Measurements from ENCODE around the gene RASGRP3.

RASGRP3 gene

DNA sequence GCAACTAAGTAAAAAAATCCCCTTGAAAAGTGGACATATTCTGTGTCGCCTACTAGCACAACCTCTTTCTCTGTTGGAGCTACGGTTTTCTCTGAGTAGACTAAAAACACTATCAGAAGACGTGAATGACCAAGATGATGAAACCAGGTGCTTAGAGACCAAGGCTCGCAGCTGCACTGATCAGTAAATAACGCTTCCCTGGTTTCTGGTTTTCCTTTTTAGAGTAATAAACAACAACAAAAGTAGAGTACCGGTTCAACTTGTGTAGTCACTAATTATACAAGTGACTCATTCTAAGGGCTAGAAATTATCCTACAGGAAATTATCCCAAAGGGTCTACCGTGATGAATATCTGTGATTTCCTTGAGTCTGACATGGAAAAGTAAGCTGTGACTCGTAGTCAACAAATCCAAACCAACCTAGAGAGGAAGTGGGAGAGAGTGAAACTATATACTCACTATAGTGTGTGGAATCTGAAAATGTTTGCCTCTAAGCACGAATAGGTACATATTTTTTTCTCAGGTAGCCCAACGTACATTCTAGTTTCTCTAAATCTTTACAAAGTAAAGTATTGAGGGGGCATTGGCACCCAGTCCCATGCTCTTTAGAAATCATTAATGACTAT, 17.8 kb downstream of the RASGRP3 start:
- ATAC-seq (no peak), DNase-seq (no peak)
- no peaks in the 10 kb centered on the region for H3K9me3 Mint-ChIP-seq
- peak overlapping the region; percentile 13 for H3K4me3 Mint-ChIP-seq
- H3K27me3 Mint-ChIP-seq, result peaks cover 8% of the 10 kb centered on the region
- H3K36me3 Mint-ChIP-seq (ENCODE audit: low read depth), result no peaks in the 10 kb centered on the region
- peaks cover 58% of the 10 kb centered on the region for H3K4me1 Mint-ChIP-seq
- peak overlapping the region; percentile 10 for H3K27ac Mint-ChIP-seq

DNA sequence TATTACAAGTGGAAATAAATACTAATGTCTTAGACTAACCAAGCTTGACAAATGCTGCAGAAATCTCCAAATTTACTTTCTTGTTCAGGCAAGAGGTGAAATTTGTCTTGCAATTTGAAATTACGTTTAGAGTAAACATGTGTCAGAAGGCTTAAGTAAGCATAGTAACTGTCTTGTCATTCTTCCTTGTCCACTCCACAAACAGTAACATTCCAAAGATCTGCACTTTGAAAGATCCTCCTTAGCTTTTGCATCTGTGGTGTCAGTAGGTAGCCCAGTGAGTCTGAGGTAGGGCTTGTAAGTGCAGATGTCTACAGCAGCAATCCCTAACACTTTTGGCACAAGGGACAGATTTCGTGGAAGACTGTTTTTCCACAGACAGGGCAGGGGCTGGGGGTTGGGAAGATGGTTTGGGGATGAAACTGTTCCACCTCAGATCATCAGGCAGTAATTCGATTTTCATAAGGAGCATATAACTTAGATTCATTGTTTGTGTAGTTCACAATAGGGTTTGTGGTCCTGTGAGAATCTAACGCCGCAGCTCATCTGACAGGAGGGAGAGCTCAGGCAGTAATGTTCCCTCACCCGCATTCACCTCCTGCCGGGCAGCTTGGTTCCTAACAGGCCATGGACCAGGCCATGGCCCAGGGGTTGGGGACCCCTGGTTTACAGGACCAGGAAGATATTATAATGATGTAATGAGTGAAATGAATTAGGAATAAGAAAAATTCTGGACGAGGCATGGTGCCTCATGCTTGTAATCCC, 18.6 kb downstream of the RASGRP3 start:
- DNase-seq, result no peak
- ATAC-seq, result no peak
- Mint-ChIP-seq H3K27ac (no peak overlapping the region), H3K36me3 (ENCODE audit: low read depth) (no peaks in the 10 kb centered on the region), H3K9me3 (no peaks in the 10 kb centered on the region), H3K27me3 (peaks cover 8% of the 10 kb centered on the region), H3K4me3 (no peak overlapping the region), H3K4me1 (peaks cover 57% of the 10 kb centered on the region)

DNA sequence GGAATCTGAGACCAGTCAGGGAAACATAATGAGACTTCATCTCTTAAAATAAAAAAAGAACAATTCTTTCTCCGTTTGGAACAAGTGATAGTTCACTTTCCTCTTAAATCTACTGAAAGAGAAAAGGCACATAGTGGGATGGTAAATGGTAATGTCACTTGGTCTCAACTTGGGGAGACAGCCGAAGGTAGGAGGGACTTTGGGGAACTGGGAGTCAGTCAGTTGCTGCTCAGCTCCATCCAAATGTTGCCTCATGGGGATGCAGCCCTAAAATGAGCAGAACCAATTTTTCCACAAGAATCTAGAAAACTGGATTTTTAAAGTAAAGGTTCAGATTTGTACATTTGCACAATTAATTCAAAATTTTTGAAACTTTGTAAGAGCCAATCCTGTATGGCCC, 19.2 kb downstream of the RASGRP3 start:
- Mint-ChIP-seq H3K27ac (no peak overlapping the region), H3K36me3 (ENCODE audit: low read depth) (no peaks in the 10 kb centered on the region), H3K4me3 (no peak overlapping the region)

DNA sequence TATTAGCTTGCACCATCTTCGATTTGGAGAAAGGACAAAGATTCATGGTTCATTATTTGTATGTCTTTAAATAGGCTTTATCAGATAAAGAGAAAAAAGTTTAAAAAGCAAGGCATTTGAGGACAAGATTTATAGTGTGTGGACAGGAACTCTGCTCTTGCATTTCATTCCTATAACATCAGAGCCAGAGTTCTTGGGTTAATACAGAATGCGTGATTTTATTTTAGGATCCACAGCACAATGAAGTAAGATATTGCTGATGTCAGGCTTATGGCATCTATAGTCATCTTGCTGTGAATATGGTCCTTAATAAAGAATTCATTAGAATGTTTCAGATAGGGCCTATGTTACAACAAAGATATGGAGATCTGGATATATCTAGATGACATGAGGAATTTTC, 19.7 kb downstream of the RASGRP3 start:
- DNase-seq (no peak), ATAC-seq (no peak)
- Mint-ChIP-seq H3K4me1 (peaks cover 58% of the 10 kb centered on the region), H3K4me3 (no peak overlapping the region), H3K27me3 (peaks cover 11% of the 10 kb centered on the region), H3K9me3 (no peaks in the 10 kb centered on the region), H3K27ac (no peak overlapping the region), H3K36me3 (ENCODE audit: low read depth) (no peaks in the 10 kb centered on the region)

More for the DNA sequence above, 19.2 kb downstream of the RASGRP3 start:
- Mint-ChIP-seq H3K4me1 (peaks cover 58% of the 10 kb centered on the region), H3K9me3 (no peaks in the 10 kb centered on the region), H3K27me3 (peaks cover 11% of the 10 kb centered on the region)
- DNase-seq, result no peak
- no peak for ATAC-seq

DNA sequence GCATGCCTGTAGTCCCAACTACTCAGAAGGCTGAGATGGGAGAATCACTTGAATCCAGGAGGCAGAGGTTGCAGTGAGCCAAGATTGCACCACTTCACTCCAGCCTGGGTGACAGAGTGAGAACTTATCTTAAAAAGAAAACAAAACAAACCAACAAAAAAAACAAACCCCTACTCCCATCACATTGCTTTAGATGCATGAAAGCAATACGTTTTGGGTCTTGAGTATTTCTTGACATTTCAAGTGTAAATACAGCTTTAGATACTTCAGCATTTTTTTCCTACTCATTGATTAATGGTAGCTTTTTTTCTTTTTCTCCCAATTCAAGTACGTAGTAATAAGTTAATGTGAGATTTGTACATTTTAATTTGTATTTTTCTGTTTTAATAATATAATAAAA, 20.3 kb downstream of the RASGRP3 start:
- H3K4me3 Mint-ChIP-seq, result no peak overlapping the region
- ATAC-seq (no peak), DNase-seq (no peak)
- H3K4me1 Mint-ChIP-seq, result peaks cover 57% of the 10 kb centered on the region
- H3K27ac Mint-ChIP-seq, result no peak overlapping the region
- peaks cover 11% of the 10 kb centered on the region for H3K27me3 Mint-ChIP-seq
- H3K9me3 Mint-ChIP-seq, result no peaks in the 10 kb centered on the region
- no peaks in the 10 kb centered on the region for H3K36me3 Mint-ChIP-seq (ENCODE audit: low read depth)

DNA sequence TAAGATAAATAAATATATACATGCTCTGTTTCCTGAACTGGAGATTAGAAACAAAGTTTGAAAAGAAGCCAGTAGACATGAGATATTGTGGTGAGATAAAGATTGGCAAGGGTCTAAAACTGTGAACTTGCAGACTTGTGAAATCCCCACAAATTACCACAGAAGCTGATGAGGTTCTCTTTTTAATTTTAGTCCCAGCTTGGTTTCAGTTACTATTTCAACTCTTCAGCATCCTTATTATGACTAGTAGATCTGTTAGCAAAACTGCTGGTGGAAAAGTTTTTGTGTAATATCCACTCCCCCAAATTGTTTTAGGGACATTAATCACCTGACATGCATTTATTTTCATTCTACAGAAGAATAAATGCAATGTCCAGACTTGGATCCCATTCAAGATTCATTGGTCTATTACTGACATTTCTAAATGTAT, 20.8 kb downstream of the RASGRP3 start:
- H3K4me3 Mint-ChIP-seq, result peak overlapping the region; percentile 29
- H3K27me3 Mint-ChIP-seq, result peaks cover 11% of the 10 kb centered on the region
- H3K27ac Mint-ChIP-seq, result peak overlapping the region; percentile 62
- no peaks in the 10 kb centered on the region for H3K9me3 Mint-ChIP-seq
- DNase-seq (no peak), ATAC-seq (peak; percentile 75)
- no peaks in the 10 kb centered on the region for H3K36me3 Mint-ChIP-seq (ENCODE audit: low read depth)
- H3K4me1 Mint-ChIP-seq, result peaks cover 55% of the 10 kb centered on the region

DNA sequence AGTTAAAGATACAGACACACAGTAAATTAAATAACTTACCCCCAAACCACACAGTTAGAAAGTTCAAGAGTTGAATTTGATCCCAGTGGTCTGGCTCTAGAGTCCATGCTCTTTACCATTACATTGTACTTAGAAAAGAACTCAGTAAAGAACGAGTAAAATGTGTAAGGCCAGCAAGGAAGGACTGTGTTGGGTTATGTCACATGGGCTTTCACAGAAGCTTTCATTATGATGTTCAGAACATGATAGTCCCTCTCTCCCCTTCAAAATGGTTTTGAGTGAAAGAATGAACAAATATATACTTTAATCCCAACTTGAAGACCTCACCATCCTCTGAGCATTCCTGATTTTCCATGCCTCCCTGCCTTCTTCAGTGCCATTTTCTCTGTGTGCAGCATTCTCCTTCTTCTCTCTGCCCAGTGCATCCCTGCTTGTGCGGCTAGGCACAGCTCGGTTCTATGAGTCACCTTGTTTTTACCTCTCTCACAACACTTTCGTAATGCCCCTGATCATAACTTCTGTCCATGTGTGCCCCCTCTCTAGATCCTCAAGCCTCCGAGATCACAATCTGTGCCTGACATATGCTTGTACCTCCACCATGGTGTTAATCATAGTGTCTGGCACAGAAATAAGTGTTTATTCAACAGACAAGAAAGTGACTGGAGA, 22.0 kb downstream of the RASGRP3 start:
- Mint-ChIP-seq H3K27me3 (peaks cover 6% of the 10 kb centered on the region), H3K9me3 (no peaks in the 10 kb centered on the region), H3K36me3 (ENCODE audit: low read depth) (no peaks in the 10 kb centered on the region), H3K4me3 (peak overlapping the region; percentile 67), H3K4me1 (peaks cover 59% of the 10 kb centered on the region), H3K27ac (peak overlapping the region; percentile 40)
- peak; percentile 35 for ATAC-seq
- DNase-seq, result no peak

DNA sequence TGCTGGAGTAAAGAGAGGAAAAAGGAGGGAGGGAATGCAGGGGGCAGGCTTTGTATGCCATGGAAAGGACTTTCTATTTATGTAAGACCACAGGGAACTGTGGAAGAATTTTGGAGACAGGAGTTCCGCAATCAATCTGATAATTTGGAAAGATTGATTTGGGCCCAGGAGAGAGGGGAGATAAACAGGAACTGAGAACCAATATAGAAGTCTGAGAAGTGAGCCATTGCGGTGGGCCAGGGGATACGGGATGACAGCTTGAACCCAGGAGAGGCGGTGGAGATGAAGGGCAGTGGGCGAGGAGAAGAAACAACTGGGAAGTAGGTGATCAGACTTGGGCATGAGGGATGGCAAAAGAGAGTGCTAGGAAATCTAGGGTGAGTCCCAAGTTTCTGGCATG, 23.7 kb downstream of the RASGRP3 start:
- ATAC-seq, result no peak
- H3K36me3 Mint-ChIP-seq (ENCODE audit: low read depth), result peaks cover 2% of the 10 kb centered on the region
- H3K4me3 Mint-ChIP-seq, result no peak overlapping the region
- H3K4me1 Mint-ChIP-seq, result peaks cover 44% of the 10 kb centered on the region
- H3K27me3 Mint-ChIP-seq, result peaks cover 6% of the 10 kb centered on the region
- no peaks in the 10 kb centered on the region for H3K9me3 Mint-ChIP-seq
- peak overlapping the region; percentile 36 for H3K27ac Mint-ChIP-seq
- DNase-seq, result no peak

DNA sequence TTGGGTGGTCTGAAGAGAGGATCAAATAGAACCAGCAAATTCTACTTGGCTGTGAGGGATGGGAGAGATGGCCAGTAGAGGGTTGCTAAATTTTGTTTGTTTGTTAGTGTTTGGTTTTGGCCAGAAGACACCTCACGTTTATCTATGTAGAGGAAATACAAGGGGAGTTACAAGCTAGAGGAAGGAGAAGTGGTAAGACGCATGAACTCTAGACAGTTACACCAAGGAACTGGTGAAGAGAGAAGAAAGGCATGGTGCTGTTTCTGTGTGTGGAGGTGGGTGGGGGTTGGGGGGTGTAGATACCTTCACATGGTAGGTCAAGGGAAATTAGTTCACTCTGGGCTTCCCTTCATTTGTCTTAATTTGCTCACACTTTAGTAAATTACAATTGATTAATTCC, 25.6 kb downstream of the RASGRP3 start:
- H3K9me3 Mint-ChIP-seq, result no peaks in the 10 kb centered on the region
- no peak overlapping the region for H3K4me3 Mint-ChIP-seq
- H3K4me1 Mint-ChIP-seq, result peaks cover 27% of the 10 kb centered on the region
- no peak for DNase-seq
- no peak for ATAC-seq
- H3K27me3 Mint-ChIP-seq, result peaks cover 6% of the 10 kb centered on the region
- H3K27ac Mint-ChIP-seq, result peak overlapping the region; percentile 7
- H3K36me3 Mint-ChIP-seq (ENCODE audit: low read depth), result peaks cover 2% of the 10 kb centered on the region

DNA sequence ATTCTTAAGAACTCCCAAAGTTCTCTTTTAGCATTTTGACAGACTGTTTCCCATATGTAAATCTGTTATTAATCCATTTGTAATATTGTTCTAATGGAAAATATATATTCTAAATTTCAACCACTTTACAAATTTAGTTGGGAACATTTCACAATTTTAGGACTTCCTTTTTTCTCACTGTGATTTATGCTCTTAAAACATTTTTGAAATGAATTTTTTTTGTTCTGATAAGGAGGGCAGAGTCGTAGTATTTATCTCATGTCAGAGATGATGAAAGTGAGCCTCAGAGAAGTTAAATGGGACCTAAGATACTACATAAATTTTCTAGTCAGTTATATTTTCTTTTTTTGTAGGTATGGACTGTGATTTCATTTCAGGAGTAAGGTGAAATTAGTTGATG, 26.6 kb downstream of the RASGRP3 start:
- H3K27ac Mint-ChIP-seq, result no peak overlapping the region
- peaks cover 2% of the 10 kb centered on the region for H3K36me3 Mint-ChIP-seq (ENCODE audit: low read depth)
- no peak overlapping the region for H3K4me3 Mint-ChIP-seq
- peaks cover 18% of the 10 kb centered on the region for H3K4me1 Mint-ChIP-seq
- DNase-seq, result no peak
- H3K27me3 Mint-ChIP-seq, result peaks cover 8% of the 10 kb centered on the region
- ATAC-seq, result no peak
- no peaks in the 10 kb centered on the region for H3K9me3 Mint-ChIP-seq

DNA sequence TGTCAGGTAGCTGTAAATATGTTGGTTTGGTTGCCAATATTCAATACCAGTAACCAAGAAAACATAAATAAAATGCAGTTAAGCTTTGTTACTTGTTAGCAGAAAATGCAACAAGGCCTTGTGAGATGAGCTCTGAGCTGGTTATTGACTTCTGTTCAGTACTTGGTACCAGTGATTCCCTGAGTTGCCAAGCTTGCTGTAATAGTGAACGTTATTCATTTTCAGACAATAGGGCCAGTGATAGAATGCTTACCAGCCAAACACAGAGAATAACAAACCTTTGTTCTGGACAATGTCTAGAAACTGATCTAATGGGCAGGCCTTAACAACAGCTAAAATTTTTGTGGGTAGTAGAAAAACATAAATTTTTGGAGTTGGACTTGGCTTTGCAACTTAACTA, 29.5 kb downstream of the RASGRP3 start:
- H3K27ac Mint-ChIP-seq, result no peak overlapping the region
- ATAC-seq (no peak), DNase-seq (no peak)
- peaks cover 5% of the 10 kb centered on the region for H3K4me1 Mint-ChIP-seq
- H3K36me3 Mint-ChIP-seq (ENCODE audit: low read depth), result peaks cover 2% of the 10 kb centered on the region
- peaks cover 2% of the 10 kb centered on the region for H3K27me3 Mint-ChIP-seq
- H3K4me3 Mint-ChIP-seq, result no peak overlapping the region
- no peaks in the 10 kb centered on the region for H3K9me3 Mint-ChIP-seq

DNA sequence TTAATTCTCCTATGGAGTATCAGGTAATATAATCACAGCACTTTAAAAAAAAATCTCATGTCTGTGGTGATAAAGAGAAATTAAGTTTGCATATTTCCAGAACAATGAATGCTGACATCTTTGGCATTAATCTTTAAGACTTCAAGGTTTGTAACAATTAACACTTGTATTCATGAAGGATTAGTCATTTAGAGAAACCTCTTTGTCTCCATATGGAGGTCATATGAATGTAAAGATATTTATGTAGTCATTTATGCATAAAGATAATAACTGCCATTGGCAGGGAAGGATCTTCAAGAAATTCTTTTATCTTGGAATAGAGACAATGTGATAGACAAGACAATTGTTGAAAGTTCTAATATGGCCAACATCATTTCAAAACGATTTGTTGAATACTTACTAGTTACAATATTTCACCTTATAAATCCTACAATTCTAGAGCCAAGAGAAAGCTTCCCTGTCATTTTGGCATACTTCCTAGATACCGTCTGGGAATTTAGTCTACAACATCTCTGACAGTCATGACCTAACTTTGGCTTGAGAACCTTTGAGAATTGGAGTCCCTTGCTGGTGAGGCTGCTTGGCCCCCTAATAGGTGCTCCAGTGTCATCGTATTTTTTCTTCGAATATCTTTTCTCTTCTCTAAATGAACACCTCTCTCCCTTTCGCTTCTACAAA, 33.6 kb downstream of the RASGRP3 start:
- Mint-ChIP-seq H3K36me3 (ENCODE audit: low read depth) (peaks cover under 1% of the 10 kb centered on the region), H3K27me3 (peaks cover 2% of the 10 kb centered on the region), H3K4me3 (no peak overlapping the region), H3K9me3 (no peaks in the 10 kb centered on the region), H3K27ac (no peak overlapping the region), H3K4me1 (no peaks in the 10 kb centered on the region)
- DNase-seq (no peak), ATAC-seq (no peak)

DNA sequence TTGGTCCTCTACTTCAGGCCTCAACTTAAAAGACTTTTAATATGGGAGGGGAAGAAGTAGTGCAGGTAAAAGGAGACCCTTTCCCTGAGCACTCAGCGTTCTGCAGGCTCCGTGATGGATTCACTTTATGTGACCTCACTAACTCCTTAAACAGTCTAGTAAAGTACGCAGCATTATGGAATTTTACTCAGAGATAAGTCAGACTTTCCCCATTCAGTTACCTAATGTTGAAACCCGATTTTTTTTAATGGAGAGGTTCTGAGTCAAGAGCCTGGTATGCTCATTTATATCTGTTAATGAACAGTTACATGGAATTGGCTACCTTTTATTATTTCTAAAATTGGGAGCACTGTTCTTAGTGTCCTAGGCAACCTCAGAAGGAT, 34.1 kb downstream of the RASGRP3 start:
- H3K27ac Mint-ChIP-seq, result no peak overlapping the region
- DNase-seq (no peak), ATAC-seq (no peak)
- H3K4me1 Mint-ChIP-seq, result no peaks in the 10 kb centered on the region
- H3K4me3 Mint-ChIP-seq, result no peak overlapping the region
- H3K36me3 Mint-ChIP-seq (ENCODE audit: low read depth), result peaks cover 5% of the 10 kb centered on the region
- H3K9me3 Mint-ChIP-seq, result no peaks in the 10 kb centered on the region
- peaks cover 2% of the 10 kb centered on the region for H3K27me3 Mint-ChIP-seq

DNA sequence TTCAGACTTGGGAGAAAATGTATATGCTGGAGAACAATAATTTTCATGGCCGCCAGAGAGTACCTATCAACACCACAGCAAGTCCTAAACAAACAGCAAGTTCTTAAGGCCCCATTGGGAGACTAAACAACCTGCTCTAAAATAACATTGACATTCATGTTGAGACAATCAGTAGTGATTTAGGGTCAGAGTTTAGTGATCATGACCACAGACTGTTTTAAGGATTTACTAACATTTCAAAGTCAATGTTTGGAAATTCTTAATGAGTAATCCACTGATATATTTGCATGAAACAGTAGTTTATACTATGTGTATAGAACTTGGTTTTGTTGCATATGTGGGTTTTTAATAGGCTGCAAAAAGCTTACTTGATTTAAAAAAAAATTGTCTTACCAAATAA, 34.7 kb downstream of the RASGRP3 start:
- Mint-ChIP-seq H3K4me3 (no peak overlapping the region), H3K4me1 (no peaks in the 10 kb centered on the region), H3K36me3 (ENCODE audit: low read depth) (peaks cover 5% of the 10 kb centered on the region), H3K9me3 (no peaks in the 10 kb centered on the region), H3K27me3 (peaks cover 2% of the 10 kb centered on the region), H3K27ac (no peak overlapping the region)
- ATAC-seq (no peak), DNase-seq (no peak)
